ENCODE results near the gene MTMR3. TPM values are rescaled to one million over a fixed set of nuclear protein-coding genes. Genes with fewer than 3 reads are reported as not detected.

The MTMR3 gene
- total and polyA plus RNA-seq, 2 donors (not counting 1 experiment from before 2014, with no cell fraction given) = 31.7 to 67.8 TPM

DNA sequence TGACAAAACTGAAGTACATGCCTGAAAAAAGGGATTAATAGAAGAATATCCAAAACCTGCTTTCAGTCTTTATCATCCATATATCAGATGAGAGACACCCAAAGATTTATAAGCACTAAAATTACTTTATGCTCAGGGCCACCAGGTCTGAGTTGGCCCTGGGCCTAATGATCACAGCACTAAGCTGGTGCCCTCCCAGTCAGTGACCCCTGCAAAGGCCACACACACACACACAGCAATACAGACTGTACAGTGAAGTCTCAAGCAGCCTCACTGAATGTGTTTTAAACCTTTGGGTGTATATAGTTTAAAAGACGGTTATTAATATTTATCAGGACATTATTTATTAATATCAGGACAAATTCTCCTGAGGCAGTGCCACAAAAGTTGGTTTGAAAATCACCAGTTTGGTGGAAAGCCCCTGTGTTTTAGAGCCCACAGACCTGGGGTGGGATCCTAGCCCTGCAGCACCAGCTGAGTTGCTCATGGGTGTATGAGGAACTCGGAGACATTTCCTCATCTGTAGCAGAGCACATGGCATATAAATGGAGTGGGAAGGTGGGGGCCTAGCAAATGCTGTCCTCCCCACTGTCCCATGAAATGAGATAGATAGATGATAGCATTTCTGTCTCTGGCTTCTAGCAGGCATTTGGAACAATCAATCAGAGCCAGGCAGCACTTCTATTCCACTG lies 148.9 kb downstream of the MTMR3 start:
- intact Hi-C loops (cut with micrococcal nuclease) = no loop called here
- WGBS (ENCODE audit: insufficient coverage) = no CpG with 5 or more reads among the region's 2 CpGs
- H3K4me1 ChIP-seq (ENCODE audit: control insufficient read depth in 2 of 2, insufficient read depth in 2 of 2, low read length in 2 of 2) = no peaks in the 10 kb centered on the region
- no peaks in the 10 kb centered on the region for H3K27me3 ChIP-seq (replicated peaks in 1 of 4; ENCODE audit: control extremely low read depth in 1 of 4, control insufficient read depth in 3 of 4, insufficient read depth in 4 of 4, low read length in 3 of 4)
- H2AFZ ChIP-seq (ENCODE audit: insufficient read depth, low read depth, low read length, poor library complexity, severe bottlenecking) = no peak overlapping the region
- Mint-ChIP-seq H3K9me3 (ENCODE audit: insufficient read depth) (no peaks in the 10 kb centered on the region), H3K4me1 (no peaks in the 10 kb centered on the region), H3K27ac (no peak overlapping the region), H3K4me3 (no peak overlapping the region), H3K27me3 (no peaks in the 10 kb centered on the region)
- no peak overlapping the region for H3K27ac ChIP-seq (ENCODE audit: low read length in 2 of 2)
- H3K4me2 ChIP-seq (replicated peaks; ENCODE audit: low read depth, low read length, poor library complexity, severe bottlenecking) = no peak overlapping the region
- H3K36me3 ChIP-seq (replicated peaks in 1 of 2; ENCODE audit: control extremely low read depth in 1 of 2, control insufficient read depth in 1 of 2, extremely low read depth in 1 of 2, insufficient read depth in 2 of 2, low read length in 1 of 2) = peaks cover 4 to 6% of the 10 kb centered on the region in 2 experiments
- ATAC-seq (ENCODE audit: low read depth) = no peak
- DNase-seq = no peak
- H4K20me1 ChIP-seq (ENCODE audit: control insufficient read depth, insufficient read depth, low read length, poor library complexity, severe bottlenecking) = no peaks in the 10 kb centered on the region
- TF ChIP-seq, protein P1, sequence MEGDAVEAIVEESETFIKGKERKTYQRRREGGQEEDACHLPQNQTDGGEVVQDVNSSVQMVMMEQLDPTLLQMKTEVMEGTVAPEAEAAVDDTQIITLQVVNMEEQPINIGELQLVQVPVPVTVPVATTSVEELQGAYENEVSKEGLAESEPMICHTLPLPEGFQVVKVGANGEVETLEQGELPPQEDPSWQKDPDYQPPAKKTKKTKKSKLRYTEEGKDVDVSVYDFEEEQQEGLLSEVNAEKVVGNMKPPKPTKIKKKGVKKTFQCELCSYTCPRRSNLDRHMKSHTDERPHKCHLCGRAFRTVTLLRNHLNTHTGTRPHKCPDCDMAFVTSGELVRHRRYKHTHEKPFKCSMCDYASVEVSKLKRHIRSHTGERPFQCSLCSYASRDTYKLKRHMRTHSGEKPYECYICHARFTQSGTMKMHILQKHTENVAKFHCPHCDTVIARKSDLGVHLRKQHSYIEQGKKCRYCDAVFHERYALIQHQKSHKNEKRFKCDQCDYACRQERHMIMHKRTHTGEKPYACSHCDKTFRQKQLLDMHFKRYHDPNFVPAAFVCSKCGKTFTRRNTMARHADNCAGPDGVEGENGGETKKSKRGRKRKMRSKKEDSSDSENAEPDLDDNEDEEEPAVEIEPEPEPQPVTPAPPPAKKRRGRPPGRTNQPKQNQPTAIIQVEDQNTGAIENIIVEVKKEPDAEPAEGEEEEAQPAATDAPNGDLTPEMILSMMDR (IDR thresholded peaks at IDR 0.05) = no peak
- TF ChIP-seq EZH2 (IDR thresholded peaks at IDR 0.05; ENCODE audit: borderline replicate concordance, insufficient read depth, low read depth, low read length, poor library complexity, severe bottlenecking) = no peak
- H3K9me3 ChIP-seq (ENCODE audit: control extremely low read depth in 1 of 3, control insufficient read depth in 2 of 3, insufficient read depth in 1 of 3, low read length in 2 of 3) = no peaks in the 10 kb centered on the region
- CTCF ChIA-PET = no interaction called here
- no peak overlapping the region for H3K4me3 ChIP-seq (ENCODE audit: control extremely low read depth in 1 of 5, extremely low read depth in 1 of 5, insufficient read depth in 1 of 5, low read depth in 2 of 5, low read length in 4 of 5)
- POLR2A ChIA-PET = interaction anchor here (0.6 kb wide), 1 partner anchor 225 kb away, joined by 8 read pairs; no protein-coding TSS in a partner anchor
- H3K9ac ChIP-seq (ENCODE audit: low read length) = no peak overlapping the region
- no peaks in the 10 kb centered on the region for H3K79me2 ChIP-seq (ENCODE audit: control insufficient read depth, insufficient read depth, low read length)

DNA sequence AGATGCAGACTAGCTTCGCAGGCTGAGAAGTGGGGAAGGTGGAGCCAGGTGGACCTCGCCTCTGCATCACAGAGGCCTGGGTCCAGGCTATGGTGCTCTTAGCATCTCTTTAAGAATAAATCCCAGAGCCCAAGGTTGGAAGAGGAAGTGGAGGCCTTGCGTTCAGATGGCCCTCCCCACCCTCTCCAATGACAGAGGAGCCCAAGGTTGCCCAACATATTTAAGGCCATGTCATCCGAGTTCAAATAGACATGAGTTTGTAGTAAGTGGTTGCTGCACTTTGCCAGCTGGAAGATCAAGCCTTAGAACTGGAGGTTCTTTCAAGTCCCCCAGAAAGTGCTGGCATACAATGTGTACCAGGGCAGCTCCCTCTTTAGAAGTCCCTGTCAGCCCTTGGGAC lies 150.2 kb downstream of the MTMR3 start:
- Histone ChIP-seq H3K4me3 (ENCODE audit: control extremely low read depth in 1 of 5, extremely low read depth in 1 of 5, insufficient read depth in 1 of 5, low read depth in 2 of 5, low read length in 4 of 5) (no peak overlapping the region), H3K79me2 (ENCODE audit: control insufficient read depth, insufficient read depth, low read length) (no peaks in the 10 kb centered on the region), H4K20me1 (ENCODE audit: control insufficient read depth, insufficient read depth, low read length, poor library complexity, severe bottlenecking) (no peaks in the 10 kb centered on the region), H3K4me1 (ENCODE audit: control insufficient read depth in 2 of 2, insufficient read depth in 2 of 2, low read length in 2 of 2) (no peaks in the 10 kb centered on the region), H3K9me3 (ENCODE audit: control extremely low read depth in 1 of 3, control insufficient read depth in 2 of 3, insufficient read depth in 1 of 3, low read length in 2 of 3) (no peaks in the 10 kb centered on the region), H3K4me2 (replicated peaks; ENCODE audit: low read depth, low read length, poor library complexity, severe bottlenecking) (no peak overlapping the region), H3K9ac (ENCODE audit: low read length) (no peak overlapping the region), H3K36me3 (replicated peaks in 1 of 2; ENCODE audit: control extremely low read depth in 1 of 2, control insufficient read depth in 1 of 2, extremely low read depth in 1 of 2, insufficient read depth in 2 of 2, low read length in 1 of 2) (no peaks in the 10 kb centered on the region), H3K27ac (ENCODE audit: low read length in 2 of 2) (no peak overlapping the region), H2AFZ (ENCODE audit: insufficient read depth, low read depth, low read length, poor library complexity, severe bottlenecking) (no peak overlapping the region), H3K27me3 (replicated peaks in 1 of 4; ENCODE audit: control extremely low read depth in 1 of 4, control insufficient read depth in 3 of 4, insufficient read depth in 4 of 4, low read length in 3 of 4) (no peaks in the 10 kb centered on the region)
- no peak for ATAC-seq (ENCODE audit: low read depth)
- no peak for DNase-seq
- intact Hi-C loops (cut with micrococcal nuclease) = no loop called here
- no peak overlapping the region for H3K27ac Mint-ChIP-seq
- H3K9me3 Mint-ChIP-seq (ENCODE audit: insufficient read depth) = no peaks in the 10 kb centered on the region
- TF ChIP-seq EZH2 (IDR thresholded peaks at IDR 0.05; ENCODE audit: borderline replicate concordance, insufficient read depth, low read depth, low read length, poor library complexity, severe bottlenecking) = no peak
- TF ChIP-seq, protein P1 (IDR thresholded peaks at IDR 0.05) = no peak
- ChIA-PET CTCF (no interaction called here), POLR2A (no interaction called here)
- no peak overlapping the region for H3K4me3 Mint-ChIP-seq
- H3K27me3 Mint-ChIP-seq = no peaks in the 10 kb centered on the region
- 97% methylated on average over 3 of the region's 4 CpGs for WGBS (ENCODE audit: insufficient coverage)
- H3K4me1 Mint-ChIP-seq = no peaks in the 10 kb centered on the region
